ENCODE data around the gene EBF3.
A peak's percentile ranks its signal among the peaks of the same experiment; 100 is the strongest.

The EBF3 gene, protein sequence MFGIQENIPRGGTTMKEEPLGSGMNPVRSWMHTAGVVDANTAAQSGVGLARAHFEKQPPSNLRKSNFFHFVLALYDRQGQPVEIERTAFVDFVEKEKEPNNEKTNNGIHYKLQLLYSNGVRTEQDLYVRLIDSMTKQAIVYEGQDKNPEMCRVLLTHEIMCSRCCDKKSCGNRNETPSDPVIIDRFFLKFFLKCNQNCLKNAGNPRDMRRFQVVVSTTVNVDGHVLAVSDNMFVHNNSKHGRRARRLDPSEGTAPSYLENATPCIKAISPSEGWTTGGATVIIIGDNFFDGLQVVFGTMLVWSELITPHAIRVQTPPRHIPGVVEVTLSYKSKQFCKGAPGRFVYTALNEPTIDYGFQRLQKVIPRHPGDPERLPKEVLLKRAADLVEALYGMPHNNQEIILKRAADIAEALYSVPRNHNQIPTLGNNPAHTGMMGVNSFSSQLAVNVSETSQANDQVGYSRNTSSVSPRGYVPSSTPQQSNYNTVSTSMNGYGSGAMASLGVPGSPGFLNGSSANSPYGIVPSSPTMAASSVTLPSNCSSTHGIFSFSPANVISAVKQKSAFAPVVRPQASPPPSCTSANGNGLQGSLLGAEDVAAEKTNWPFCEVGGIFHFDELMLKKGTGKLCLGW

DNA sequence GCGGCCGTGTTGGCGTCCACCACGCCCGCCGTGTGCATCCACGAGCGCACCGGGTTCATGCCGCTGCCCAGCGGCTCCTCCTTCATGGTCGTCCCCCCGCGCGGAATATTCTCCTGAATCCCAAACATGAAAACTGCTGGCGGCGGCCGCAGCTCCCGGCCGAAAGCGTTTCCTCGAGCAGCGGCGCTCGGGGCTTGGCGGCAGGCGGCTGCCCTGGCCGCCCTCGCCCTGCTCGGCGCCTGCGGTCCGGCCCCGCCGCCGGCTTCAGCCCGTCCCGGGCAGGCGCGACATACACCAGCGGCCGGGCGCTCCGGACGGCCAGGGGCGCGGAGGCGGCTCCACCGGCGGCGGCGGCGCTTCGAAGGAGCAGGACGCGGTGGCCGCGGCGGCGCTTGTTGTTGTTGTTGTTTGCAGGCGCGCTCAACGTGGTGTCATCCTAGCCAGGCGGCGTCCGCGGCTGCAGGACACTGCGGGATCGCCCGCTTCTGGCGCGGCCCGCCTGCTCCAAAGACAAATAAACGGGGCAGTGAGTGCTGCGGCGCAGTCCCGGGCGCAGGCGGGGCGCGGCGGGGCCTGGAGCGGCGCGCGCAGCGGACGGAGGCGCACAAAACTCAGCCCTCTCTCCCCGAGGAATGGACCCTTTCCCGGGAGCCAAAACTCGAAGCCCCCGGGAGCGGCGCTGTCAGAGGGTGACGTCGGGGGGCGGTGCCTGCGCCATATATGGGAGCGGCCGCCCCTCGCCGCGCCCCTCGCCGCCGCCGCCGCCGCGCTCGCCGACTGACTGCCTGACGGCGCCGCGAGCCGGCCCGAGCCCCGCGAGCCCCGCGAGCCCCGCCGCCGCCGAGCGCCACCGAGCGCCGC lies at the start of gene EBF3:
EBF3 (minus strand) TSS at position 634 of the 861 bp plus-strand sequence; CDS start at position 128, 506 bp downstream.
- DNase-seq = peak; percentile 38

DNA sequence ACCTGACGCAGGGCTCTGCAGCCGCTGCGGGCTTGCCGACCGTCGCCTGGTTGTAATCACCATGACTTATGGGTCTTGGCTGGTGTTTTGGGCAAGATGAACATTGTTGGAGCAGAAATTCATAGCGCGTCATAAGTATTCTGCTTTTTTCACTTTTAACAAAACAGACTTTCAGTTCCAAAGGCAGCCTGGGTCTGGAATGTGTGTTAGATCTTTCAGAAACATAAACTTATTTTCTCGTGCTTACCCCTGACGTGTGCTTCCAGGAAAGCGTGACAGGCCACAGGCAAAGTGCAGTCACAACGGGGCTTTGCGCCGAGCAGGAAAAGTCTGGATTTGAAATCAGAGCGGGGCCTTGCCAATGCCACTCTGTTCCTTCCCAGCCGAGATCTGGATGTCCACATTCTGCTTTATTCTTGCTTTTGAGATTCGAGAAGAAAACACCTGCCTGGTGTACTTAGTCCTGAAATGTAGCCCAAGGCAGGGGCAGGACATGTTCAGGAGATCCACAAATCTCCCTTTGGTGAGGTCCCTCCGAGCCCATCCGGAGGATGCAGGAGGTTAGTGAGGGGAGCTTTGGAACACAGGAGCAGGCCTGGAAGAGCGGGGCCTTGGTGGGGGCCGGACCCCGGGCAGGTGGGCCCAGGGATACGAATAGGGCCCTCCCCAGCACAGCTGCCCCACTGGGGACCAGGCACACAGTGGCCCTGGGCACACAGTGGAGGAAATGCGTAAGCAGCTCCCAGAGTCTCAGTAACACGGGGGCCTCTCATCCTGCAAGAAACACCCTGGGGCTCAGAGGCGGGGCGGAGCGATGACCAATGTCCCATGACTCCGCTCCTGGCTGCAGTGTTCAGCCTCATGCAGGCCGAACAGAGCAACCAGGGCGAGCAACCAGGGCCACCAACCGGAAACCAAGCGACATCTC lies 49.5 kb upstream of the EBF3 start:
- no peak for DNase-seq

DNA sequence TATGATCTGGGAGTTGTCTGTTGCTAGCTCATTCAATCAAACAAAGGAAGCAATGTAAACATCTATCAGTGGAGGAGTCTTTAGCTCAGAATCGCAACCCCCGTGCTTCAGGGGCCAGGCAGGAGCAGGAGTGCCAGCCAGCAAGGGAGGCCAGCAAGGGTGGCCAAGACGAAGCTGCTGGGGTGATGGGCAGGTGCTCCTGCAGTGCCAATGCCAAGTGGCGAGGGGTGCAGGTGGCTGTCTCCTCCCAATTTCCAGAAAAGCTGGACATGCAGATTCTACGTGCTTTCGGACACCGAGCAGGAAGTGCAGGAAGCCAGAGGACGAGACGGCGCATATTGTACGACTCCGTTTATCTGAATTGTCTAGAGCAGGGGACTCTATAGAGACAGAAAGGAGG lies 48.1 kb upstream of the EBF3 start:
- DNase-seq = no peak

DNA sequence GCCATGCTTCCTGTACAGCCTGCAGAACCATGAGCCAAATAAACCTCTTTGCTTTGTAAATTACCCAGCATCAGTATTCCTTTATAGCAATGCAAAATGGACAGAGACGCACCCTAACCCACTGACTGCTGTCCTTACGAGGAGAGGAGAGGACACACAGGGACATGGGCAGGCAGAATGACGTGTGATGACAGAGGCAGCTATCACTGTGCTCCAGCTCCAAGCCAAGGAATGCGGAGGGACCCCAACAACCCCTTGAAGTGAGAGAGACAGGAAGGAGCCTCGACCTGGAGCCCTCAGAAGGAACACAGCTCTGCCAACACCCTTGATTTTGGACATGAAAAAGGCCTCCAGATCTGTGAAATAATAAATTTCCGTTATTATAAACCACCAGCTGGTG lies 46.6 kb upstream of the EBF3 start:
- no peak for DNase-seq

DNA sequence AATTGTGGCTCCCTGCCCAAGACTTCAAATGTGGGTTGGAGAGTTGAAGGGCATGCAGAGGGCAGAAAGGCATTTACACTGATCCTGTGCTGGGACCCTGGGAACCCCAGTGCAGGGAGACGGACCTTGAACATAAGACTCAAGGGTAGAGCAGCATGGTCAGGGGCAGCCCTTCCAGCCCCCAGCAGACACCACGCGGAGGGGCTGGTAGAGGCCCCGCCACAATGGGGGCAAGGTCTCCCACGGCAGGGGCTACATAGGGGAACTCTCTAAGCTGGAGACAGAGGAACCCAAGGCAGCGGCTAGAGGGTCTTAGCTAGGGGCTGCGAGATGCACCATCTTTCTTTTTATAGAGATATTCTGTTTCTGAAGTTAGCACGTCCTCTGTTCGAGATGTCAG lies 45.2 kb upstream of the EBF3 start:
- DNase-seq = no peak

DNA sequence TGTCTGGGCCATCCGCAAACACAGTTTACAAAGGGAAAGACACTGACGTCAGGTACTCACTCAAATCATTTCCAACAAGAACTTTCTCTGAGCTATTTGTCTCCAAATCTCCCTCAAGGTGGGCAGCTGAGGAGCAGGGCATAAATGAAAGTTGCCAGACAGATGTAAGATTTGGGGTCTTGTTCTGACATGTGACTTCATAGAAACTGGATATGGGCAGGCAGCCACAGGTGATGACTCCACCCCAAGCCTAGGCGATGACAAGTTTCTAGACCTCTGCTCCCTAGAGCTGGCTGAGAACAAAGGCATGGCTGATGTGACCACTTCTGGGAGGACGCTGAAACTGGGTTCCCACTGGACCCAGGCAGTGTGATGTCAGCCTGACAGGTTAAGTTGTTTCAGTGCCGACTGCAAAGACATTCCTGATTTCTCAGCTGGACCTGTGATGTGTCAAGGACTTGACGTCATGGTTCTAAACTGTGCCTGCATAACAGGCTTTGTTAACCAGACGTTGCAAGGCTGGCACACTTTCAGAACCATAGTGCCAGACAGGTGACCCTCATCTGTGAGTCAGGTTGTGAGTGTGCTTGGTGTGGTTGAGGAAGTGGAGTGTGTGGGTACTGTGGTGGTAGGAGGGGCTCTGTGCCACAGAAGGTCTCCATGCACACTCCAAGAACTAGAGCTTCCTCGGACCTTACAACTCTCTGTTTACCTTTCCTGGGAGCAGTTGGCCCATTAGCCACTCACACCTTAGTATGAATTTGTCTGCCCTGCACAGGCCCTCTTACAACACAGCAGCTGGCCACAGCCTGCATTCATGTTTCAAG lies 39.9 kb upstream of the EBF3 start:
- DNase-seq = no peak

DNA sequence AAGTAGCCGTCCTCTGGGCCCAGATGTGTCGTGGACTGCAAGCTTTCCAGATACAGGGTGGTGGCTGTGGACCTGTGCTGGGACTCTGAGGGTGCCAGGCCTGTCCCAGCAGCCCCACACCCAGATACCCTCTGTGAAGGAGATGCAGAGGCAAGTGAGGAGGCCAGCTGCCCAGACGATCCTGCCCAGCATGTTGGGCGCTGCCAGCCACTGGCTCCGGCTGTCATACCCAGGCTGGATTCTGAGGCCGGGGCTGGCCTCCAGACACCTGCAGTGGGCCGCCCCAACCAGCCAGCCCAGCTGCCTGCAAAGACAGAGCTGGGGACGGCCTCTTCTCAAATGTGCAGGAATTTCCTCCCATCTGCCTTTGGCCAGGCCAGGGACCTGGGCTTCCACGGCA lies 39.1 kb upstream of the EBF3 start:
- no peak for DNase-seq

DNA sequence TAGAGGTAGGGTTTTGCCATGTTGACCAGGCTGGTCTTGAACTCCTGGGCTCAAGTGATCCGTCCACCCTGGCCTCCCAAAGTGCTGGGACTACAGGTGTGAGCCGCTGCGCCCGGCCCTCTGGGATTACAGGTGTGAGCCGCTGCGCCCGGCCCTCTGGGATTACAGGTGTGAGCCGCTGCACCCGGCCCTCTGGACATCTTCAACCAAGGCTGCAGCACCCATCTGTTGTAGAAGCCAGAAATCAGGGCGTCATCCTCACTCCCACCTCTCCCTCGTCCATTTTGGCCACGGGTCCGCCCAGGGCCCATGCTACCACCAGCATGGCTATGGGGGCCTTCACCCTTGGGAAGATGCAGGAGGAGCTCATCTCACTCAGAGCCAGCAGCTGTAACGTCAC lies 38.5 kb upstream of the EBF3 start:
- DNase-seq = no peak

DNA sequence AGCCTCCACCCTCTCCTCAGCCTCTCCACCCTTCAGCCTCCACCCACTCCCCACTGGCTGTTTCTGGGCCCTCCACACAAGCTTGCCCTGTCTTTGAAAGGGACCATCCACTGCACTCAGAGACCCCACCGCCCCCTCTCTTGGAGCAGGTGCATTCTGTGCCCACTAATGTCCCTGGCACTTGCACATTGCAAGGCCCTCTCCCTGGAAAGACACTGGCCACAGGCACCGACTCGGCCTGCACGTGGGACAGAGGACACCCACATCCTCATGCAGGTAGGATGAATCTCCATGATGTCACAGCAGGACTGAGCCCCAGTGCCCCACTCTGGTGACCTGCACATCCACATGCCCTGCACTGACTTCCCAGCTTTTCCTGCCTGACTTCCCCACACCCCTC lies 36.8 kb upstream of the EBF3 start:
- DNase-seq = no peak

DNA sequence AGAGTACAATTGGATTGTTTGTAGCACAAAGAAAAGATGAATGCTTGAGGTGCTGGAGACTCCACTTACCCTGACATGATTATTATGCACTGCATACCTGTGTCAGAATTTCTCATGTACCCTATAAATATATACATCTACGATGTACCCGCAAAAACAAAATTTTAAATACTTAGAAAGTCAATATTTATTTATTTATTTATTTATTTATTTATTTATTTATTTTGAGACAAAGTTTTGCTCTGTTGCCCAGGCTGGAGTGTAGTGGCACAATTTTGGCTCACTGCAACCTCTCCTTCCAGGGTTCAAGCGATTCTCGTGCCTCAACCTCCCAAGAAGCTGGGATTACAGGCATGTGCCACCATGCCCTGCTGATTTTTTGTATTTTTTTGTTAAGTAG lies 35.1 kb upstream of the EBF3 start:
- DNase-seq = no peak

DNA sequence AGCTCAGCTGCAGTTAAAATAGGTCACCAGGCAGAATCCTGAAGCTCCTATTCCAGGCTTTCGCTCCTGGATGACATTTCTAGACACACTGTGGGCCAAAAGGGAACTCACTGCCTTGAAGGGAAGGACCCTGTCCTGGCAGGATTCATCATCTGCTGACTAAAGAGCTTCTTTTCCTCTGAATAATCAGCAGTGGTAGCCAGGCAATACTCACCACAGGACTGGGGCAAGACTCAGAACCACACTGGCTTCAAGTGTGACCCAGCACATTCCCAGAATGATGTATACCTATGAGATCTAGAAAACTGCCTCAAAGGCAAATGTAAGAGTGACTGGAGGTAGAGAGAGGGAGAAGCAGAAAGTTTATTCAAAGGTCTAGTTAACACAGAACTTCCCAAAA lies 29.5 kb upstream of the EBF3 start:
- DNase-seq = no peak

DNA sequence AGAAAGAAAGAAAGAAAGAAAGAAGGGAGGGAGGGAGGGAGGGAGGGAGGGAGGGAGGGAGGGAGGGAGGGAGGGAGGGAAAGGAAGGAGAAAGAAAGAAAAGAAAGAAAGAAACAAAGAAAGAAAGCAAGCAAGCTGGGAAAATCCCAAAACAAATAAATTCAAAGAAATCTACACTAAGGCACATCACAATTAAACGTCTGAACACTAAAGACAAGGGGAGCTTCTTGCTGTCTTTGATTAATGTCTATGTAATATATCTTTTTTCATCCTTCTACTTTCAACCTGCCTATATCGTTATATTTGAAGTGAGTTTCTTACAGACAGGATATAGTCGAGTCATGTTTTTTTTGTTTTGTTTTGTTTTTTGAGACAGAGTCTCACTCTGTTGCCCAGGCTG lies 28.3 kb upstream of the EBF3 start:
- no peak for DNase-seq

DNA sequence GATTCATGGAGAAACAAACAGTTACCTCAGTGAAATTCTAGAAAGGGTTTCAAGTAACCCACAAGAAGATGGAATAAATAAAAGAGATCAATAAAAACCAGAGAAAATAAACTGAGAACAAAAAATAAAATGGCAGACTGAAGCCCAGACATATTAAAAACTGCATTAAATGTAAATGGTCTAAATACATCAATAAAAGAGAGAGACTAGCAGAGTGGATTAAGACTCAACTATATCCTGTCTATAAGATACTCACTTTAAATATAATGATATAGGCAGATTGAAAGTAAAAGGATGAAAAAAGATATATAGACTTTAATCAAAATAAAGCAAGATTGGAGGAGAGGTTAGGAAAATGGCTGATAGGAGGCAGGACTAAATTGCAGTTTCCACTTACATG lies 18.8 kb upstream of the EBF3 start:
- DNase-seq = no peak

DNA sequence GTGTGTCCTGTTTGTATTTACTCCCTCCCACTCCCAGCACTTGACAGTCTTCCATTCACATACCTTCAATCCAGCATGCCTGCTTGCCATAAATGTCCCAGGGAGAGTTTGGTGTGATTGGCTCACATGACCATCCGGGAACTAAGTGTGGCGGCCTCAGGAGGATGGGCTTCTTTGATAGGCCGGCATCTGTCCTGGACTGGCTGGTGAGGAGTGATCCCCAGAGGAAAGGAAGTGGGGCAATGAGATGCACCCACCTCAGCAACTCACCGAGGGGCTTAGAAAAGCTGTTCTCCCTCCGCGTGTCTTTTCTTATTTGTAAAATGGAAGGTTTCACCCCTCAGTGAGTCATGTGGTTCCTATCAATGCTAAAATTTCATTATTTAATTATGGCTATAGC lies 14.9 kb upstream of the EBF3 start:
- no peak for DNase-seq

DNA sequence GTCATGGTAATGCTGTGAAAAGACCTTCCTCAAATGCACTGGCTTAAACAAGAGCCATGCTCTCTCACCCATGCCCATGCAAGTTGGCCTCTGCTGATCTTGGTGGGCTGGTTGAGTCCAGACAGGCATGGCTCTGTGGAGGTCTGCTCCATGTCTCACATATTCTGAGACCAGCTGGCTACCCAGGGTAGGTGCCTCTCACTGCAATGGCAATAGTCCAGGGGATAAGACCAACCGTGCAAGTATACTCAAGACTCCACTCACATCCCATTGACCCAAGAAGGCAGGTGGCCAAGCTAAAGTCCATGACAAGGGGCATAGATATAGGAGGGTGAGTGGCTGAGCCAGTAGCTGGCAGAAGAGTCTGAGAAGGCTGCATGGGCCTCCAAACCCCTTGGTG lies 14.2 kb upstream of the EBF3 start:
- DNase-seq = no peak

DNA sequence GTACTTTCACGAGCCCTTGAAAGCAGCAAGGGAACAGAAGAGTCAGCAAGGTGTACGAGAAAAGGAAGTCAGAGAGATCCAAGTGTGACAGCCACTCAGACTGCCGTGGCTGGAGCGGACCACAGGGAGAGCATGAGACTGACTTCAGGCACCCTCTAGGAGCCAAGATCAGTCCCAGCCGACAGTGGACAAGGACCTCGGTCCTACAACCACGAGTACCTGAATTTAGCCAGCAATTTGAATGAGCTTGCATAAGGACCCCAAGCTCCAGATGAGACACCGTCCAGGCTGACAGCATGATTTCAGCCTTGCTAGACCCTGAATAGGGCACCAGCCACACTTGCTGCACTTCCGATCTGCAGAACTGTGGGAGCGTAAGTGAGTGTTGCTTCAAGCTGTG lies 13.7 kb upstream of the EBF3 start:
- DNase-seq = no peak

DNA sequence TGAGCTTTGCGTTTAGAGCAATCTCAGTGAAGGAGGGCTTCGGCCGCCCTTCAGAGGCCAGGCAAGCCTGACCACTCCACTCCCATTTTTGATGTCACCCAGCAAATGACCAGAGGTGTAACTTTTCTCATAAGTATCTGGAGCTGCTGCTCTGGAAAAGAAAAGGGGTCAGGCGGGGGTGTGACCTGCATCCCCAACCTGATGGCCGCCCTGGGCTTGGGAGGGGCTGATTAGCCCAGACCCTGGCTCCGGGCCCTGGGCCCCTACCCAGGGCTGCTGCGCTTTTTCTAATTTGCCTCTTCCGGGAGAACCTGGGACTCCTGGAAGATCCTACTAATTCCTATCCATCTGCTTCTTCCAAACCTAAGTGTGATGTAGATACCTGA lies 9.6 kb upstream of the EBF3 start:
- DNase-seq = no peak

DNA sequence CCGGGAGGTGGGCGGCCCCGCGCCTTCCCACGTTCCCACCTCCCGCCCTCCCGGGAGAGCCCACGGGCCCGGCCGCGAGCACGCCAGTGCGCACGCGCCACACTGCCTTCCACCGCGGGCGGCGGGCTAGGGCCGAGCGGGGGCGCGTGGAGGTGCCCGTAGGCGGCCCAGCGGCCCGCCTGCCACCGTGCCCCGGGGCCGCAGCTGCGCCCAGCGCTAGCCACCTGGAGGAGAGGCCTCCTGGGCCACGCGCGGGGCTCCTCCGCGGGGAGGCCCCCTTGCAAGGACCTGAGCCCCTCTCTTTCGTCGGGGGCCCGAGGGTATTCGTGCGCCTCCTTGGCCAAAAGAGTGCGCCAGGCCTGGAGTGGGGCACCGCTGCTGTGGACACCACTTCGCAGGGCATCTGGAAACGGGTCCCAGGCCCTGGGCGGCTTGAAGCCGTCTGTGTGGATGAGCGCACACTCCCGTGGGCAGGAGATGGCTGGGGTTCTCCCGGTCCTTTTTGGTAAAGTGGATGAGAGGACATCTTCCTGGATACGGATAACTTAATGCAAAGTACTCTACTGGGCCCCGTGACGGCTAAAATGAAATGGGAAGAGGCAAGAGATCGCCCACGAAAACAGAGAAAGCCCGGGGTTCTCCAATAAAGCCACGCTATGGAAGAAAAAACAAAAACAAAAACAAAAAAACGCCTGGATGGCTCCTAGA lies 9.0 kb upstream of the EBF3 start:
- DNase-seq = no peak

DNA sequence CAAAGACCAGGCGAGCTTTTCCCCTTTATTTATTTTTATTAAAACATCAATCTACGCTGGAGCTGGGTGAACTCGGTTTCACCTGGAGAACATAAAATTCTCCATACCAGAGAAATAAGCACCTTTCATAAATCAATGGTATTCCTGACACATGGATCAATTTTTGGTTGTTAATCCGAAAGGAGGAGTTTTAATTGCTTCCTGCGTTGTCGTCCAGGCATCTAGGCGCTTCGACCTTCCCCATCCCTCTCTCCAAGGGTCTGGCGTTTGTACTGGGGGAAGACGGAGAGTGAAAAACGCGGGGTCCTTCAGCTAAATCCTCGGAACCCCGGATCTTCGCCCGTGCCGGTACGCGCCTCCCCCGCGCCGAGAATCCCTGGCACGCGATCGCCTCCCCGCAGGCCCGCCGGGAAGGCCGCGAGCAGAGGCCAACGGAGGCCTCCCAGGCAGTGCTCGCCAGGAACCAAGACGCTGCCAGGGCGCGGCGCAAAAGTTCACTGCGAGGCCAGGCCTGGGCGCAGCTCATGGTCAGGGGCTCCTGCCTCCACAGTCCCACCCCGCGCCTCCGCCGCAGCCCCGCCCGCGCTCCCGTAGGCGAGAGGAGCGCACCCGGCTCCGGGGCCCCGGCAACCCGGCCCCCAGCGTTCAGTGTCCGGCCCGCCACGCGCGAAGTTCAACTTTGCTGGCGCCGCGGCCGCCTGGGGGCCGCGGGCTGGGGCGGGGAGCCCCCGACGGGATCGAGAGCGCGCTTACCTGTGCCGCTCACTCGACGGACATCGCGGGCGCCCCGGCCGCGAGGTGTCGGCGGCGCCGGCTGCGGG lies 8.3 kb upstream of the EBF3 start:
- no peak for DNase-seq
